Kidney glomerular epithelial cell (primary cell): Measurements from ENCODE around the gene CSRP1.

Experiments
- DNase-seq: peaks from one replicate; lab custom pipeline; 2025; lab: John Stamatoyannopoulos, UW

Gene CSRP1

DNA sequence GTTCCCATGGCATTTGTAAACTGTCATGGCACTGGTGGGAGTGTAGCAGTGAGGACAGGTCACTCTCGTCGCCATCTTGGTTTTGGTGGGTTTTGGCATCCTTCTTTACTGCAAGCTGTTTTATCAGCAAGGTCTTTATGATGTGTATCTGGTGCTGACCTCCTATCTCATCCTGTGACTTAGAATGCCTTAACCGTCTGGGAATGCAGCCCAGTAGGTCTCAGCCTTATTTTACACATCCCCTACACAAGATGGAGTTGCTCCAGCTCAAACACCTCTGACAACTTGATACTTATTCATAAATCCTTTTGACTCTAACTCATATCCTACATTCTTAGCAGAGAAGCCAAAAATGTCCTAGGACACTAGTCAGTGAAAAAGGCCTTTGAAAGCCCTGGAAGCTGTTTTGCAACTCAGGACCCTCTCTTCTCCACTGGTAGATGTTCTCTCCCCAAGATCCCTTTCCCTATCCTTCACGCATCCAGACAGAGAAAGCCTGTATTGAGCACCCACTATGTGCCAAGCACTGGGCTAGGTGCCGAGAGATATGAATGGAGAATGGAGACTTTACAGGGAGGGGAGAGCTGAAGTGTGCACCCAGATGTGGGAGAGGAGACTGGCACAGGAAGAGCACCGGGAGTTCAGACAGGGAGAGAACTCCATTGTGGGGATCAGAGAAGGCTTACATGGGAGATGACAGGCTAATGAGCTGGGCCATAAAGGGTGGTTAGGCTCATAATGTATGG, 6.7 kb upstream of the CSRP1 start:
- DNase-seq: no peak

DNA sequence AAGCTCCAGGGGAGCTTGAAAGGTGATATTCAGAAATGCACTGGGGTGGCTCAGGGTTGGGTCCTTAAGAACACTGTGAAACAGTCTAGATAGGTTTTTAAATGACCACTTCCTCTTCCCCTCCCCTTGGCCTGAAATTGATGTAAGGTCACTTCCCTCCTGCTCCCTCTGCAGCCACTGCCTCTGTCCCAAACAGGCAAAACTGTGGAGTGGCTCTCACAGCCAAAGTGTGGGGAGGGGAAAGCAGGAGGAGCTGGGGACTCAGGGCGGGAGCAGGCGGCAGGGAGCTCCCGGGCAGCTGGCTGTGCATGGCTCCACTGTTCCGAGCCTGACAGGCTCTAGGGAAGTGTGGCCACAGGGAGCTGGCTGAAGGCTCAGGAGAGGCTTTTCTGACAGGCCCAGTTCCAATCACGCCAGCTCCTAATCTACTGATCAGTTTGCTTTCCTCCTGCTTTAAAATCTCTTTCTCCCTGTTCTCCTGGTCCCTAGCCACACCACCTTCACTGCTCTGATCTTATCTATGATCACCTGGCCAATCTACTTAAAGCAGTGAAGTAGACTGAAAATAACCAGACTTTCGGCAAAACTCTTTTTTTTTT, 5.1 kb upstream of the CSRP1 start:
- DNase-seq: no peak

DNA sequence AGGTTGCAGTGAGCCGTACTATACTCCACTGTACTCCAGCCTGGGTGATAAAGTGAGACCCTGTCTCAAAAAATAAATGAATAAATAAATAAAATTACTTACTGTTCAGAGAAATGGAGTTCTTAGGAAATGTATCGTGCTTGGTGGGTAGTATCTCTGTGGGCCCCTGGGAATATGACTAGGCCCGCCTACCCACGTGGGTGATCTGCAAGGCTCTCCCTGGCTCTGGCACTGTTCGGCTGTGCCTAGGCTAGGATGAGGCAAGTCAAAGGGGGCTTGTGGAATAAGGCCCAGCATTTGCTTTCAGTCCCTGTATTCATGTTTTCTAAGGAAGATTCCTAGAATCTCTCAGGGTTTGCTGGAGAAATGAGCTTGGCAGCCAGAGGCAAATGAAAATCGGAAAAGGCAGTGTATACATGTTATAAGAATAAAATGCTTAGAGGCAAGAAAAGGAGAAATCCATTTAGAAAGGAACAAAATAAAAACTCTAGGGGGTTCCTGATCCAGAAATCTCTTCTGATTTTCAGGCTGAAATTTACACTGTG, 4.5 kb upstream of the CSRP1 start:
- no peak for DNase-seq

DNA sequence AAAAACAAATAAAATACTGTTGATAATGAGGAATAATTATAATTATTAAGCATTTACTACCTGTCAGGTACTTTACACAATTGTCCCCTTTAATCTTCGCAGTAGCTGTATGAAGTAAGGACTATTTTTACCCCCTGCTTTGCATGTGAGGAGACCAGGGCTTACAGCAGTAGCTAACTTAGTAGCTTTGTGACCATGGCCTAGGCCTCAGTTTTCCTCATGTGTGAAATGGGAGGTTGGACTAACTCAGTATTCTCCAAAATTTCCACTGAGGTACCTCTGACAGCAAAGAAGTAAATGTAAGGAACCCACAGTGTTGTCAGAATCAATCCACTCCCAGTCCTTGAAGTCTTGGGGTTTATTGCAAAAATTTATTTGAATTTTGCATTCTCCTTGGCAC, 3.8 kb upstream of the CSRP1 start:
- DNase-seq: no peak

DNA sequence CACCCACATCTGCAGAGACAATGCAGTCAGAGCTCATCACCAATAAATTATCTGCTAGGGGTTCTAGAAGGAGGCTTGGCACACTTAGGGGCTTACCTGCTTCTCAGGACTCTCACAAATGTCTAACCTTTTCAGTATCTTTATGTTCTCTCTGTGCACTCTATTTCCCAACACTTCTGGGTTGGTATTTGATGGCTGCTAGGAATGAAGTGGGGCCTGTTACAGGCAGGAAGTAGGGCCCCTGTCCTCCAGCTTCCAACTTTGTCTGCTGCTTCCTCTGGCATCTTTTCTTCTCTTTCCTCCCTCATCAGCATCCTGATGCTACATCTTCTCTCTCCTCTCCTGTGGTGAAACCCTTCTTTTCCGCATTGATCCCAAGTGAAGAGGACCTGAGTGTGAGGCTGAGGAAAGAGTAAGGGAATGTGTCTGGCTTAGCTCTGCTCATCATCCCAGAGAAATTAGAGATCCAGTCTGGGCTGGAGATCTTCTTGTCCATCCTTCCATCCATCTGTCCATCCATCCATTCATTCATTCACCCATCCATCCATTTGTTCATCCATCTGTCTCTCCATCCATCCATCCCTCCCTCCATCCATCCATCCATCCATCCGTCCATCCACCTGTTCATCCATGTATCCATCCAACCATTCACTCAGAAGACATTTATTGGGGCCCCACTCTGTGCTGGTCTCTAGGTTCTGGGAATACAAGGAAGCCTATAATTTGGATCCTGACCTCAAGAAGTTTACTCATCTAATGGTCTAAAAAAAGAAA, 2.9 kb upstream of the CSRP1 start:
- no peak for DNase-seq

DNA sequence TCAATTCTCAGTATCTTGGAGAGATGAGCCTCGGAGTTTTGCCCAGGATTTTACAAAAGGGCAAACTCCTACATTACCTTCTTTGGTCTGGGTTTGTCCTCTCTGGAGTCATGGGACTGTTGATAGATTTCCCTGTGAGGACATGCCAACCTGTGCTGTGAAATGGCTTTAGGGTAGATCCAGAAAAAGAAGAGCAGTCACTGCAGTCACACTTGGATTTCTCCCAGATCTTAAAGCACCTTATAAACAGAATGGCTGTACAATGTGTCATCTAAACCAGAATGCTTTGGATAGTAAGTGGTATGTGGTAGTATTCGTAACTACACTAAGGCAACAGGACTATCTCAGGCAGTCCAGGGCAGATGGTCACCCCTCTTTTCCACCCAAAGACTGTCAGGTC, 1.9 kb upstream of the CSRP1 start:
- DNase-seq: no peak

DNA sequence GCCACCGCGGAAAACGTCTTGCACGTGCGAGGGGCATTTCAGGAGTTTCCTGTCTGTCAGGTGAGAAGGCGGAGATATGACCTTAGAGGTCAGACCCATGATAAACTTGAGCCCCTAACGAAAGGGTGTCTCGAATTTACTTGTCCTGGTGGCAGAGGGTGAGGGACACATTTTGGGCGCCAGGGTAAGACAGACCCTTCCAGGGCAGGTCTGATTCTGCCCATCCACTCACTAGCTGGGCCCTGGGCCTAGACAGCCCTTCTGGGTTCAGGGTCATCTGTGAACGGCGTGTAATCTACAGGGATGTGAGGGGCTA, 395 bp upstream of the CSRP1 start:
- DNase-seq: no peak

DNA sequence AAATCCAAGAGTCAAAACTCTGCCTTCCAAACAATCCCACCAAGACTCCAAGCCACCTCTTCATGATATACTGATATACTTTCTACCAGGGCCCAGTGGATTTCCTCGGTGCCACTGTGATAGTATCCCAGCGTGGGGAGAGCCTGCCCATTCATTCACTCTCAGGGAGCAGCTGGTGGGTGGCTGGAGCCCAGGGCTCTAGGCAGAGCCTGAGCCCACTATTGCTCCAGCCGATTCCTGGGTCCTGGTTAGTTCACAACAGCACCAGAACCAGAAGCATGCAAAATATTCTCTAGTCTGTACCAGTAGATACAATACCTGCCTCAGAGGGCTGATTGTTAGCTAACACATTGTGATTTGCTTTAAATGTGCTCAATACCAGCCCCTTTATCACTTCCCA, 831 bp downstream of the CSRP1 start:
- DNase-seq: no peak

DNA sequence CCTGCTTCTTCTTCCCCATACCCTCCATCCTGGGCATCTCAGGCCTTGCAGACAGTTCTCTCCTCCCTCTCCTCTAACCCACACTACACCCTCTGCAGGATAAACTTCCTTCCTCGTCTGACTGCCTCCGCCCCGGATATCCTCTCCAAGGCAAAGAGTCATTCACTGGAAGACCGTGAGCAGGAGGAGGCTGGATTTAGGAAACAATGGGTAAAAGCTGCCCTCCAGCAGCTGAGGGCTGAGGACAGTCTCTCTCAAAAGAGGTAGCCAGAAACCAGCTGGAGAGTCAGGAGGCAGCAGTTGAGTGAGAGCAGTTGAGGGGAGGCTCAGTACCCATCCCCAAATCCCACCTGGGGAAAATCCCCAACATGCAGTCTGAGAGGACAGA, 1.4 kb downstream of the CSRP1 start:
- DNase-seq: peak; percentile 61

DNA sequence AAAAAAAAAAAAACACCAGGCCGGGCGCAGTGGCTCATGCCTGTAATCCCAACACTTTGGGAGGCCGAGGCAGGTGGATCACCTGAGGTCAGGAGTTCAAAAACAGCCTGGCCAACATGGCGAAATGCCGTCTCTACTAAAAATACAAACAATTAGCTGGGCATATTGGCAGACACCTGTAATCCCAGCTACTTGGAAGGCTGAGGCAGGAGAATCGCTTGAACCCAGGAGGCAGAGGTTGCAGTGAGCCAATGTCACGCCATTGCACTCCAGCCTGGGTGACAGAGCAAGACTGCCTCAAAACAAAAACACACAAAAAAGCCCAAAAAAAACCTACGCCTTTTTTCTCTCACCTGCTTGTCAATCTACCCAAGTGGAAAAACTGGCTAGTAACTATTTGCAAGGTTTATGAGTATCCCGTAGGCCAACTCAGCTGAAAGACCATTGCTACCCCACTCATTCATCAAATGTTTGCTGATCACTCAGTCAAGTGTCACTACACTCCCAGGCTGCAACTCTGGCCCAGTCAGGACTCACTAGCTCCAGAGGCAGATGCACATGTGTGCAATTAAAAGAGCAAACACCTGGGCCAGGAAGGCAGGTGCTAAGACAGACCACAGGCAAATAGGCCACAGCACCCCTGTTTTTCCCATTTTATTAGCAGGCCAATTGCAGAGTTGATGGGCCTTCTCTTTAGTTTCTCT, 2.0 kb downstream of the CSRP1 start:
- DNase-seq: no peak

DNA sequence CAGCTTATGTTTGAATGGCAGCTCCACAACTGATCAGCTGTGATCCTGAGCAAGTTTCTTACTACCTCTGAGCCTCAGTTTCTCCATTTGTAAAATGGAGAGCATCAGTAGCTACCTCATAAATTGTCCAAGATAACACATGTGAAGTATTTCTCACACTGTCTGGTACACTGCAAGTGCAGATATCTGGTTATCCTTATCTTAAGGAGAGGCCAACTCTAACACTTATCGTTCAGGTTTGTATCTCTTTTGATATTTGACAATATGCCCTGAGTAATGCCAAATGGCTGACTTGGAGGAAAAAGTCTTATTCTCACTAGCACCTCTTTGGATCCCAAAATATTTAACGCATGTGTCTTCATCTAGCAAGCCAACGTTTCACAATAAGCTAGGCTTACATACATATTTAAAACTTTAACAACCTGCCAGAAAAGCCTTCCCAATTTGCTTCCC, 2.7 kb downstream of the CSRP1 start:
- DNase-seq: no peak

DNA sequence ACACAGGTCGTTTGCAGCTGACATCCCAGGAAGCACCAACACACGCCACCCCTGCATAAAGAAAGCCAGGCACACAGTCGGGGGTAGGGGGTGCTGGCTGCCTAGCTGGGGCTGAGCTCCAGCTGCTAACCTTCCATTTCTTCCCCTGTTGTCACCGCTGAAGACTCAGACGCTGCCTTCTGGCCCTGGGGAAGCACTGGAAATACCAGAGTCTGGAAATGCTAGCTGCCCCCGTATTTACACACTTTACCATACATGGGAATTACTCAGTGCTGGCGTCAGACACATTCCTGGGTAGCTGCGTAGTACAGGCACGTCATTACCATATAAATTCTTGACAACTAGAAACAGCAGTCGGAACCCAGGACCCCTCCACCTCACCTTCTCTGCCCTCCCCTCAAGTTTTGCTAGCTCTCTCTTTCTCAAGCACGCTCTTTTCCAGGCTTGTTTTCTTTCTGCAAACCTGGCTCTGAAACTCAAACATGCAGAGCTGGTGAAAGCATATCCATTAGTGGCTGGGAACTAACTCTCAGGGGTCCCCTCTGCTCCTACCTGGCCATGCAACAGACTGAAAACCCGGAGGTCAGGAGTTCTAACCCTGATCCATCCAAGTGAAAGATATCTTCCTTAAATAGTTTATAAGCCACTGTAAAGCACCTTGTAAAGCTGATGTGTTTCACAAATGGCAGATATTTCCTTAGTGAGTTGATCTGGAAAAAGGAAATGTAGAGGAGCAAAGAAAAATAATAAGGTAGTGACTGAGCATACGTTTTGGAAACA, 3.3 kb downstream of the CSRP1 start:
- DNase-seq: peak; percentile 96

DNA sequence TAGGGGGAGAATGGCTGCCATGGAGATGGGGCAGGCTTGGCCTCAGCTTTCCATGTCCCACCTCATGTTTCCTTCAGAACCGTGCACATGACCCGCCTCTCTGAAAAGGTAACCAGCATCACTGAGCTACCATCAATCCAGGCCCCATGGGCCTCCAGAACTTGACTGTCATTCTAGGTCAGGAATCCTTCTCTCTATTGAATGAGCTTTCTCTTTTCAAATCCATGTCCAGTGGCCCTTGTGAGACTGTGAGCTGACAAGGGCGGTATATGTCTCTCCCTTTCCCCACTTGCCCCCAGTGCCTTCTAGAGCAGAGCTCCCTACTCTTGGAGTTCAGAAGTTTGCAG, 4.4 kb downstream of the CSRP1 start:
- no peak for DNase-seq

DNA sequence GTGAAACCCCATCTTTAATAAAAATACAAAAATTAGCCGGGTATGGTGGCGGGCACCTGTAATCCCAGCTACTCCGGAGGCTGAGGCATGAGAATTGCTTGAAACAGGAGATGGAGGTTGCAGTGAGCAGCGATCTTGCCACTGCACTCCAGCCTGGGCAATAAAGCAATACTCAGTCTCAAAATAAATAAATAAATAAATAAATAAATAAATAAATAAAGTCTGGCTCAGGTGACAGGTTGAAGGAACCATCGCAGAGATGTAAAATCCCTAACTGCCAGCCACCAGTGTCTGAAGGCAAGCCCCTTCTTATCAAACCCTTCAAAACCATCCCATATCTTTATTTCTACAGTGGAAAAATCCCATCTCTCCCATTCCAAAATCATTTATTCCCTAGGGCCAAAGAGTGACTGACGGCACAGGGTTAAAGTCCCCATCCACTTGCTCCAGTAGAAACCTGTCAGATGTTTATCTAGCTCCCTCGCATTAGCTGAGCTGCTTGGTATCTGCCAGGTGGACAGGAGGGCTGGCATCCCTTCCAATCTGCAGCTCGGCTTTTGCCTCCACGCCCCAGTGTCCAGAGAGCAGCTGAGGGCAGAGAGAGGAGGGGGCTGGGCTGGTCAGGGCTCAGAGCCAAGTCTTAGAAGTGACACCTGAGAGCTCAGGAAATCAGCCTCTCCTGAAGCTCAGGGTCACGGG, 5.0 kb downstream of the CSRP1 start:
- DNase-seq: no peak

DNA sequence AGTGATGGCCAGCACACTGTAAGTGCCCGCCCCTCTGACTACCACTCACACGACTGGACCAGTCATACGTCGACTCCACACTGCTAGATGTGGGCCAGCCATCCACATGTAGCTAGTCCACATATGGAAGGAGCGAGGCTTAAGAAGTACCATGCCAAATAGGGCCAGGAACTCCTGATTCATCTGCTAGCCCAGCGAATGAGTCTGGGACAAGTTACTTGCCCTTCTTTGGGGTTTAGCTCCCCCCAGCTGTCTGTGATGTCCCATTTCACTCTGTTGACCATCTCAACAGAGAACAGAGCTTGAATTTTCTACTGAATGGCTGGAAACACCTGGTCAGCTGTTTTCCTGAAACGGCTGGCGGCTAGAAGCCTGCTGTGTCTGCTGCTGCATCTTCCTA, 5.8 kb downstream of the CSRP1 start:
- no peak for DNase-seq

DNA sequence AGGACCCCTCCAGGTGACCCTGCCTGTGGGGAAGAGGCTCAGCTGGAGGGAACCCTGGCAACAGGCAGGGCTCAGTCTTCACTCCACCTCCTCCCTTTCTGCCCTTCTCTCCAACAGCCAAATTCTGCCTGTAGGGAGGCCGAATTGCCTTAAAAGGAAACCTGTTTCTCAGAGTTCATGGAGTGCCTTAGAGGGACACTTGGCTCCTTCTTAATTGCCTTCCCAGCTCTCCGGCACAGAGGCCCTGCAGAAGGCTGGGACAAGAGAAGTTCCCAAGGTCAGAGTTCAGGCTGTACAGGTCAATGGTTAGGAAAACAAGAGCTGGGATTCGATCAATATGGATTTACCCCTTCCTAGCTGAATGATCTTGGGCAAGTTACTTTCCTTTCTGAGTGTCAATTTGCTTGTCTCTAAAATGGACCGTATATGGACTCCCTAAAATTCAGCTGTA, 6.2 kb downstream of the CSRP1 start:
- no peak for DNase-seq

DNA sequence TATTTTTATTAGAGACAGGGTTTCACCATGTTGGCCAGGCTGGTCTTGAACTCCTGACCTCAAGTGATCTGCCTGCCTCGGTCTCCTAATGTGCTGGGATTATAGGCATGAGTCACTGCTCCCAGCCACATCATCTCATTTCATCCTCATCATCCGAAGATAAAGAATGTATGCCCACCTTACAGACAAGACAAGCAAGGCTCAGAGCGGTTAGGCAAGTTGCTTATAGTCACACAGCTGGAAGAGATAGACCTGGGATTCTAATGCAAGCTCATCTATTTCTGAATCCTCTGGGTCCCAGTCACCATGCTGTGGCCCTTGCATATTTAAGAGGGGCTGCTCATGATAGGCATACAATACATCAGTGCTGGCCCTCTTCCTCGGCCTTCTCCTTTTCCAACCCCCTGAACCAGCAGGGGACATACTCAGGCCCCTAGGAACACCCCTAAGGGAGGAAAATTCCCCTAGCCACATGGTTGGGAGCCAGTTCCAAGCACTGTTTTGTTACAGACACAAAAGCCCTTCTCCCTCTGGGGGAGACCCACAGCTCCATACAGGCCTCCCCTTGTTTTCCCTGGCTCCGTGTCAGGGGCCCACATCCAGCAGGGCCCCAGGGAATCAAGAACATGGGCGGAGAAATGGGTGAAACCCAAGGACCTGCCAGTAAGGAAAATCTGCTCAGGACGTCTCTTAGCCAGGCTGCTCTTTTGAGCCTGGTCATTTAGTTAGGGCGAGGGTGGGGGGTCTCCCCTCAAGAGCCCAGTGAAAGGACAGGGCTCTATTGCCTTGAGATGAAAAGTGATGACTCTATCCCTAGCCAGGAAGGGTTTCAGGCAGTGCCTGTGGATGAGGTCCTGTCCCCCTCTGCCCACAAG, 6.9 kb downstream of the CSRP1 start:
- DNase-seq: no peak

DNA sequence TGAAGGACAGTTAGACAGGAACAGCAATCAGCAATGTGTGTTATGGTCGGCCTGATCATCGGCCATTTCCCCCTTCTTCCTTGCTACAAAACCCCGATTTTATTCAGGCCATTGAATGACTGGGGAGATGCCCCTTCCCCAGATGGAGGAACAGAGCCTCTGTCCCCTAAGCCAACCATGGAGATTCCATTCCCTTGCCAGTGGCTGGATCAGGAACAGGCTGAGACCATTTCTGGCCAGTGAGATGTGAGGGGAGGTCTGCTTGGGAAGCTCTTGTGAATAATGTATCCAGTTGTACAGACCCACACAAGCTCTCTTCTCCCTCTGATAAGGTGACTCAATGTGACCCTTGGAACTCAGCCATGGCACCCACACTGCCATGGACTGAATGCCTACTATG, 7.7 kb downstream of the CSRP1 start:
- DNase-seq: no peak

DNA sequence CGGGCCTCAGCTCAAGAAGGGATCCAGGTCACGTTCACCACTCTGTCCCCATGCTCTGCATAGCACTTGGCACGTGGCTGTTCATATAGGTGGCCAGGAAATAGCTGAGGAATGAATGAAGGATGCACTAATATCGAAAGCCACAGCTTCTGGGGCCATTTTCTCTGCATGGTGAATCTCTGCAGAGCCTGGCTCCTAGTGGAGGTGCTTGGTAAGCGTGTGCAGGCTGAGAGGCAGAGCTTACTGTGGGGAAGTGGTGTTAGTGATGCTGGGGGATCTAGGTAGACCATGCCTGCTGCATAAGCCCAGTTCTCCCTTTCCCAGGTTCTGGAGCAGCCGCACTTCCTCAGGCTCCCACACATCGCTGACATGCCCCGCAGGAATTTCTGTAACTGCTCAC, 8.3 kb downstream of the CSRP1 start:
- DNase-seq: no peak

DNA sequence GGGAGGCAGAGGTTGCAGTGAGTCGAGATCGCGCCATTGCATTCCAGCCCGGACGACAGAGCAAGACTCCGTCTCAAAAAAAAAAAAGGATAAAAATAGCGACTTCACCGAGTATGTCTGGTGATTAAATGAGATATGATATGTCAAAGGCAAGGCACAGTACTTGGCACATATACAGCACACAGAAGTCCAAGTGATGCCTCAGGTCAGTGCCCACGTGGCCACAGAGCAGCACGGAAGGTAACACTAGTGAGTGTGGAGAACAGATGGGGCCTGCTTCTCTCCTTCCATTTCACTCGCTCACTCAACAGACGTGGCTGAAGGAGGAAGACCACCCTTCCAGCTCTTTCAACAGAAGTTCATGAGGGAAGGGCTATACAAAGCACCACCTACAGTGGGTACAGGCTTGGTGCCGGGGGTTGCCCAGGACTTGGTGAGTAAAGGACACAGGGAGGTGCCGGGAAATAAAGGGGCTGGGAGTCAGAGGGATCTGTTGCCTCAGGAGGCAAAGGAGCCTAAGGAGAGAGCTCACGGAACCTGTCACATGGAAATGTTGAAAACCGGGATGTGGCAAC, 8.9 kb downstream of the CSRP1 start:
- no peak for DNase-seq
